H1 (cell line): ENCODE measurements around the gene STRADB.

ENCODE experiments used
- CTCF ChIP-seq, 3 experiments: IDR thresholded peaks; 1 replicate in 2 of 3; 2 replicates in 1 of 3; pipeline versions ENCODE4 v1.5.1 to v1.6.1; 2011; ENCODE audit warnings: low read length in 3 of 3, mild to moderate bottlenecking in 3 of 3, inconsistent platforms in 2 of 3, low read depth in 1 of 3, moderate library complexity in 1 of 3; ENCODE audit not compliant: insufficient read depth in 1 of 3; ENCODE audit errors: control extremely low read depth in 1 of 3
- EGR1 ChIP-seq: IDR thresholded peaks from 2 replicates; pipeline ENCODE4 v1.6.1; 2011; ENCODE audit warnings: low read depth, low read length, borderline replicate concordance
- HDAC2 ChIP-seq, 2 experiments: fragments of 300-600 bp in 1 of 2; sonication (generic) in 1 of 2; IDR thresholded peaks; 2 replicates each; pipeline ENCODE4 v1.6.1; 2011 to 2012; ENCODE audit warnings: low read depth in 2 of 2, low read length in 2 of 2, mild to moderate bottlenecking in 2 of 2, moderate library complexity in 2 of 2, borderline replicate concordance in 1 of 2, inconsistent platforms in 1 of 2
- POLR2A ChIP-seq, 2 experiments: IDR thresholded peaks; 1 replicate in 1 of 2; 2 replicates in 1 of 2; pipeline ENCODE4 v1.6.1; 2011; ENCODE audit warnings: low read depth in 2 of 2, low read length in 2 of 2, mild to moderate bottlenecking in 2 of 2; ENCODE audit errors: control extremely low read depth in 1 of 2
- TBP ChIP-seq: IDR thresholded peaks from 2 replicates; pipeline ENCODE4 v1.6.1; 2011; ENCODE audit warnings: low read depth, low read length, improper control_type of control experiment

DNA sequence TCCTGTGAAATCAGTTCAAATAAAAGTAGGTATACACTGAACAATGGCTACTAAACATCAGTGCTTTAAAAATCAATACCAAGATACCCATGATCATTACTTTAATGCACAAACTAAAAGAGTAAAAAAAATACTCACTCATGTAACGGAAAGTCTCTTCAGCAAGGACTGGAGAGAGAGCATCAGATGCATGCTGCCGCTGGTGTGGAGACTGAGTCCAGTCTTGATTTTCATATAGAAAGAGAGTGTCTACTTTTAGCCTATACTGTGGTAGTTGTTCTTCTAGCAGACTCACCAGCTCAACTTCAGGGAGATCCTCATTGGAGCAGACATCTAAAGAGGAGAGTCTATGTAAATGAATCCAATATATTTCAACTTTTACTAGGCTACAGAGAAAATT is 44.3 kb upstream of the STRADB start:
- TF ChIP-seq TBP (no peak), EGR1 (no peak), HDAC2 (IDR thresholded peaks at IDR 0.05; ENCODE audit: borderline replicate concordance in 1 of 2, low read depth in 2 of 2, low read length in 2 of 2) (no peak), POLR2A (IDR thresholded peaks at IDR 0.05; ENCODE audit: control extremely low read depth in 1 of 2, low read depth in 2 of 2, low read length in 2 of 2) (no peak), CTCF (IDR thresholded peaks at IDR 0.05; ENCODE audit: control extremely low read depth in 1 of 3, insufficient read depth in 1 of 3, low read depth in 1 of 3, low read length in 3 of 3) (no peak)
